Measurements from ENCODE around the gene TRERF1. TPM values are rescaled to one million over a fixed set of nuclear protein-coding genes. Genes with fewer than 3 reads are reported as not detected.

TRERF1 gene
- total RNA-seq, 1 donor from 2014 or later: 12.8 TPM

- Mint-ChIP-seq H3K36me3 (ENCODE audit: unreplicated experiment) (peaks cover 5% of the 10 kb centered on the region), H3K27ac (ENCODE audit: unreplicated experiment) (no peak overlapping the region), H3K27me3 (ENCODE audit: unreplicated experiment) (peaks cover 9% of the 10 kb centered on the region), H3K4me1 (ENCODE audit: low read depth, unreplicated experiment) (peaks cover 14% of the 10 kb centered on the region), H3K4me3 (ENCODE audit: unreplicated experiment) (no peak overlapping the region), H3K9me3 (ENCODE audit: unreplicated experiment) (peaks cover 5% of the 10 kb centered on the region)
- TF ChIP-seq, protein P1, sequence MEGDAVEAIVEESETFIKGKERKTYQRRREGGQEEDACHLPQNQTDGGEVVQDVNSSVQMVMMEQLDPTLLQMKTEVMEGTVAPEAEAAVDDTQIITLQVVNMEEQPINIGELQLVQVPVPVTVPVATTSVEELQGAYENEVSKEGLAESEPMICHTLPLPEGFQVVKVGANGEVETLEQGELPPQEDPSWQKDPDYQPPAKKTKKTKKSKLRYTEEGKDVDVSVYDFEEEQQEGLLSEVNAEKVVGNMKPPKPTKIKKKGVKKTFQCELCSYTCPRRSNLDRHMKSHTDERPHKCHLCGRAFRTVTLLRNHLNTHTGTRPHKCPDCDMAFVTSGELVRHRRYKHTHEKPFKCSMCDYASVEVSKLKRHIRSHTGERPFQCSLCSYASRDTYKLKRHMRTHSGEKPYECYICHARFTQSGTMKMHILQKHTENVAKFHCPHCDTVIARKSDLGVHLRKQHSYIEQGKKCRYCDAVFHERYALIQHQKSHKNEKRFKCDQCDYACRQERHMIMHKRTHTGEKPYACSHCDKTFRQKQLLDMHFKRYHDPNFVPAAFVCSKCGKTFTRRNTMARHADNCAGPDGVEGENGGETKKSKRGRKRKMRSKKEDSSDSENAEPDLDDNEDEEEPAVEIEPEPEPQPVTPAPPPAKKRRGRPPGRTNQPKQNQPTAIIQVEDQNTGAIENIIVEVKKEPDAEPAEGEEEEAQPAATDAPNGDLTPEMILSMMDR (IDR thresholded peaks at IDR 0.05; ENCODE audit: partially characterized antibody, unreplicated experiment): no peak
- no peak for DNase-seq
These were observed 199.7 kb downstream of the TRERF1 start for GRCh38 chr6:42251911-42252637.

GRCh38 chr6:42251500-42251899 is 200.2 kb downstream of the TRERF1 start:
- peaks cover 9% of the 10 kb centered on the region for H3K27me3 Mint-ChIP-seq (ENCODE audit: unreplicated experiment)
- H3K4me3 Mint-ChIP-seq (ENCODE audit: unreplicated experiment): no peak overlapping the region
- TF ChIP-seq, protein P1 (IDR thresholded peaks at IDR 0.05; ENCODE audit: partially characterized antibody, unreplicated experiment): no peak
- H3K4me1 Mint-ChIP-seq (ENCODE audit: low read depth, unreplicated experiment): peaks cover 14% of the 10 kb centered on the region
- no peak for DNase-seq
- peaks cover 5% of the 10 kb centered on the region for H3K9me3 Mint-ChIP-seq (ENCODE audit: unreplicated experiment)
- H3K36me3 Mint-ChIP-seq (ENCODE audit: unreplicated experiment): peaks cover 5% of the 10 kb centered on the region
- no peak overlapping the region for H3K27ac Mint-ChIP-seq (ENCODE audit: unreplicated experiment)

- peaks cover 5% of the 10 kb centered on the region for H3K36me3 Mint-ChIP-seq (ENCODE audit: unreplicated experiment)
- H3K27ac Mint-ChIP-seq (ENCODE audit: unreplicated experiment): no peak overlapping the region
- peaks cover 14% of the 10 kb centered on the region for H3K4me1 Mint-ChIP-seq (ENCODE audit: low read depth, unreplicated experiment)
- peaks cover 9% of the 10 kb centered on the region for H3K27me3 Mint-ChIP-seq (ENCODE audit: unreplicated experiment)
- TF ChIP-seq, protein P1 (IDR thresholded peaks at IDR 0.05; ENCODE audit: partially characterized antibody, unreplicated experiment): no peak
- peaks cover 4% of the 10 kb centered on the region for H3K9me3 Mint-ChIP-seq (ENCODE audit: unreplicated experiment)
- no peak overlapping the region for H3K4me3 Mint-ChIP-seq (ENCODE audit: unreplicated experiment)
- DNase-seq: no peak
These were observed 201.3 kb downstream of the TRERF1 start for GRCh38 chr6:42250274-42250931.

GRCh38 chr6:42249279-42249678 is 202.4 kb downstream of the TRERF1 start:
- peaks cover 9% of the 10 kb centered on the region for H3K27me3 Mint-ChIP-seq (ENCODE audit: unreplicated experiment)
- no peak for DNase-seq
- H3K9me3 Mint-ChIP-seq (ENCODE audit: unreplicated experiment): peaks cover 4% of the 10 kb centered on the region
- H3K27ac Mint-ChIP-seq (ENCODE audit: unreplicated experiment): peak overlapping the region; percentile 64
- H3K36me3 Mint-ChIP-seq (ENCODE audit: unreplicated experiment): peaks cover 5% of the 10 kb centered on the region
- peaks cover 14% of the 10 kb centered on the region for H3K4me1 Mint-ChIP-seq (ENCODE audit: low read depth, unreplicated experiment)
- no peak overlapping the region for H3K4me3 Mint-ChIP-seq (ENCODE audit: unreplicated experiment)
- TF ChIP-seq, protein P1 (IDR thresholded peaks at IDR 0.05; ENCODE audit: partially characterized antibody, unreplicated experiment): no peak

GRCh38 chr6:42243046-42243445 is 208.7 kb downstream of the TRERF1 start:
- H3K27ac Mint-ChIP-seq (ENCODE audit: unreplicated experiment): no peak overlapping the region
- H3K4me1 Mint-ChIP-seq (ENCODE audit: low read depth, unreplicated experiment): peaks cover 5% of the 10 kb centered on the region
- peaks cover 2% of the 10 kb centered on the region for H3K9me3 Mint-ChIP-seq (ENCODE audit: unreplicated experiment)
- H3K4me3 Mint-ChIP-seq (ENCODE audit: unreplicated experiment): no peak overlapping the region
- no peak for DNase-seq
- TF ChIP-seq, protein P1 (IDR thresholded peaks at IDR 0.05; ENCODE audit: partially characterized antibody, unreplicated experiment): no peak
- H3K27me3 Mint-ChIP-seq (ENCODE audit: unreplicated experiment): no peaks in the 10 kb centered on the region
- no peaks in the 10 kb centered on the region for H3K36me3 Mint-ChIP-seq (ENCODE audit: unreplicated experiment)
